Ovary (tissue), 9 donors: Measurements from ENCODE around the gene USP2. TPM values are rescaled to one million over a fixed set of nuclear protein-coding genes. Genes with fewer than 3 reads are reported as not detected.

ENCODE experiments used
- DNase-seq, 5 donors: peaks; one replicate each; pipeline ENCODE4 v3.0.0-alpha.2; 2019 to 2020
- H3K27ac ChIP-seq, 2 donors: fragments of 200-600 bp; one replicate each; pipeline versions ENCODE4 v1.5.1 to v1.8.0; 2019 to 2022
- H3K27me3 ChIP-seq: fragments of 200-600 bp; one replicate; pipeline ENCODE4 v1.8.0; 2022
- H3K36me3 ChIP-seq: fragments of 200-600 bp; sonication (generic); one replicate; pipeline ENCODE4 v1.5.1; 2019
- H3K4me1 ChIP-seq: one replicate; pipeline ENCODE4 v1.8.1; 2013; ENCODE audit warnings: mild to moderate bottlenecking, moderate library complexity; ENCODE audit not compliant: insufficient read depth
- H3K4me3 ChIP-seq: fragments of 200-600 bp; sonication (generic); one replicate; pipeline ENCODE4 v1.5.1; 2017
- H3K9me3 ChIP-seq, 2 donors: fragments of 200-600 bp in 1 of 2; sonication (generic) in 1 of 2; one replicate each; pipeline versions ENCODE4 v1.5.1 to v1.8.1; 2013 to 2019; ENCODE audit warnings: mild to moderate bottlenecking in 1 of 2, moderate library complexity in 1 of 2
- EP300 ChIP-seq: sonication (generic); formaldehyde crosslinking; IDR thresholded peaks from one replicate; pipeline ENCODE4 v1.6.1; 2017; ENCODE audit warnings: antibody characterized with exemption
- POLR2A ChIP-seq: fragments of 450-650 bp; IDR thresholded peaks from one replicate; pipeline ENCODE4 v1.6.1; 2017; ENCODE audit warnings: antibody characterized with exemption, mild to moderate bottlenecking, moderate library complexity
- WGBS, 3 donors: extraction: QIAGEN DNeasy Blood & Tissue Kit in 1 of 3; methylation state at CpG; one replicate each; pipeline versions ENCODE4 v1.1.5 to v1.1.7; 2013 to 2017; 5-methylcytosine and 5-hydroxymethylcytosine counted together
- intact Hi-C, 4 donors: fragments of 100-400 bp; cut with DNase I; formaldehyde crosslinking; loops; one replicate each; pipeline versions ENCODE4 v1.11.0 to v1.15.1; 2022 to 2023
- polyA plus RNA-seq, 2 donors: library from polyadenylated mRNA; stranded (reverse); fragments of 200-250 nt in 1 of 2; fragments of 350-450 nt in 1 of 2; fragmentation: Illumina TruSeq in 1 of 2; extraction: RNeasy Lipid Tissue Mini Kit (QIAGEN cat#74804) in 1 of 2; gene quantifications; one replicate each; pipeline ENCODE4 v1.2.3, GENCODE V29; 2013 to 2014
- total RNA-seq, 7 donors: library from RNA; depleted of rRNA in 2 of 7; stranded (reverse); fragments of >200 nt in 2 of 7; fragmentation: NEBNext Ultra II Directional in 3 of 7; extraction: Animal tissue kit (Norgen Biotek cat#: 25700) in 3 of 7; gene quantifications; one replicate each; pipeline versions ENCODE4 v1.1.0 to v1.2.4, GENCODE V29; 2016 to 2023
- TF ChIP-seq, protein P1 (sequence below), 3 donors: fragments of 450-650 bp in 2 of 3; fragments of 200-600 bp in 1 of 3; IDR thresholded peaks; one replicate each; pipeline versions ENCODE4 v1.5.1 to v1.8.0; 2016 to 2022; ENCODE audit warnings: antibody characterized with exemption in 3 of 3, mild to moderate bottlenecking in 1 of 3
- donor health status: DM: no; HTN: no; CAD: no; lungs with moderate emphysema.
- donor health status: DM: no; HTN: no; CAD: no.
- donor health status: Bipolar disorder and iron deficiency.
- donor health status: DM: yes; HTN: yes; CAD: no.
- donor health status: DM: no; HTN: no; CAD: no.
- donor health status: DM: yes; HTN: yes; CAD: no.

USP2 gene
- total and polyA plus RNA-seq, 9 donors: 1.0 to 16.9 (median 4.0) TPM

GRCh38 chr11:119320240-119320775 is 61.2 kb downstream of the USP2 start:
- Histone ChIP-seq H3K36me3 (no peaks in the 10 kb centered on the region), H3K27me3 (no peaks in the 10 kb centered on the region), H3K27ac (peak overlapping the region; percentile 68 to 71), H3K4me1 (peaks cover 17% of the 10 kb centered on the region), H3K9me3 (no peaks in the 10 kb centered on the region), H3K4me3 (peak overlapping the region; percentile 32)
- 32 to 46% (median 43%) methylated on average over 17 of the region's 17 CpGs for WGBS, 3 donors
- DNase-seq: peak in 4 of 5 donors; percentile 23 to 50 (median 42)
- no peak for TF ChIP-seq EP300
- TF ChIP-seq, protein P1, sequence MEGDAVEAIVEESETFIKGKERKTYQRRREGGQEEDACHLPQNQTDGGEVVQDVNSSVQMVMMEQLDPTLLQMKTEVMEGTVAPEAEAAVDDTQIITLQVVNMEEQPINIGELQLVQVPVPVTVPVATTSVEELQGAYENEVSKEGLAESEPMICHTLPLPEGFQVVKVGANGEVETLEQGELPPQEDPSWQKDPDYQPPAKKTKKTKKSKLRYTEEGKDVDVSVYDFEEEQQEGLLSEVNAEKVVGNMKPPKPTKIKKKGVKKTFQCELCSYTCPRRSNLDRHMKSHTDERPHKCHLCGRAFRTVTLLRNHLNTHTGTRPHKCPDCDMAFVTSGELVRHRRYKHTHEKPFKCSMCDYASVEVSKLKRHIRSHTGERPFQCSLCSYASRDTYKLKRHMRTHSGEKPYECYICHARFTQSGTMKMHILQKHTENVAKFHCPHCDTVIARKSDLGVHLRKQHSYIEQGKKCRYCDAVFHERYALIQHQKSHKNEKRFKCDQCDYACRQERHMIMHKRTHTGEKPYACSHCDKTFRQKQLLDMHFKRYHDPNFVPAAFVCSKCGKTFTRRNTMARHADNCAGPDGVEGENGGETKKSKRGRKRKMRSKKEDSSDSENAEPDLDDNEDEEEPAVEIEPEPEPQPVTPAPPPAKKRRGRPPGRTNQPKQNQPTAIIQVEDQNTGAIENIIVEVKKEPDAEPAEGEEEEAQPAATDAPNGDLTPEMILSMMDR (IDR thresholded peaks at IDR 0.05): no peak
- TF ChIP-seq POLR2A: no peak
- intact Hi-C loops: no loop called here

DNA sequence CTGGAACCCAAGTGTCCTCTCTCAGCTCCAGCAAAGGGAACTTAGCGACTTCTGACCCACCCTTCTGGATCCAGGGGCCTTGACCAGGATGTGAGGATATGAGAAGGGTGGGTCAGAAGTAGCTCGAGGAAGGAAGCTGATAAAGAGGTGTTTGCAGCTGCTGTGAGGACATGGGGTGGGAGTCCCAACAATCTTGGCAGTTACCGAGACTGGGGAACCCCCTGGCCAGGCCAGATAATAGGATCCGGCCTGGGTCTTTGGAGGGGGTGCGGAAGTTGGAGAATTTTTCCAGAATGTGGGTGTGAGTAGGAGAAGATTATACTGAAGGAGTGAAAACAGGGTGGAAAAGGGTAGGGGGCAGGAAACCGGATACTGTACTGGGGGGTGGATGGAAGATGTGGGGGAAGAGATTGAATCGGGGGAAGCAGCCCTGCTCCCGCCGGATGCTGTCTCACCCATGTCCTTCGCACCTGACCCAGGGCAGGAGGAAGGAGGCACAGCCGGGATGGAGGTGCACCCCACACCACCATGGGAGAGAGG is 61.7 kb downstream of the USP2 start:
- H3K4me3 ChIP-seq: no peak overlapping the region
- H3K9me3 ChIP-seq: no peaks in the 10 kb centered on the region
- intact Hi-C loops: loop anchor here (5.0 to 10.0 kb wide), 3 partner anchors 105 to 115 kb away; partner anchors contain the start of gene CBL (in 3 of the 4)
- 50 to 55% (median 51%) methylated on average over 11 of the region's 11 CpGs for WGBS, 3 donors
- H3K36me3 ChIP-seq: no peaks in the 10 kb centered on the region
- no peaks in the 10 kb centered on the region for H3K27me3 ChIP-seq
- H3K4me1 ChIP-seq: peaks cover 17% of the 10 kb centered on the region
- TF ChIP-seq, protein P1 (IDR thresholded peaks at IDR 0.05): no peak
- TF ChIP-seq EP300 (no peak), POLR2A (no peak)
- H3K27ac ChIP-seq: peak overlapping the region; percentile 50 to 71
- peak in 1 of 5 donors; percentile 10 for DNase-seq

- H3K36me3 ChIP-seq: no peaks in the 10 kb centered on the region
- WGBS, 3 donors: 79 to 88% (median 84%) methylated on average over 8 of the region's 8 CpGs
- intact Hi-C loops: loop anchor here (5.0 to 10.0 kb wide), 3 partner anchors 104 to 114 kb away; partner anchors contain the start of gene CBL (in 3 of the 4)
- TF ChIP-seq, protein P1 (IDR thresholded peaks at IDR 0.05): no peak
- TF ChIP-seq POLR2A: no peak
- TF ChIP-seq EP300: no peak
- peak in 2 of 5 donors; percentile 17 to 21 for DNase-seq
- peak overlapping the region; percentile 50 to 57 for H3K27ac ChIP-seq
- no peaks in the 10 kb centered on the region for H3K27me3 ChIP-seq
- no peak overlapping the region for H3K4me3 ChIP-seq
- peaks cover 17% of the 10 kb centered on the region for H3K4me1 ChIP-seq
- no peaks in the 10 kb centered on the region for H3K9me3 ChIP-seq
Measured at GRCh38 chr11:119319136-119319699, 62.3 kb downstream of the USP2 start.

DNA sequence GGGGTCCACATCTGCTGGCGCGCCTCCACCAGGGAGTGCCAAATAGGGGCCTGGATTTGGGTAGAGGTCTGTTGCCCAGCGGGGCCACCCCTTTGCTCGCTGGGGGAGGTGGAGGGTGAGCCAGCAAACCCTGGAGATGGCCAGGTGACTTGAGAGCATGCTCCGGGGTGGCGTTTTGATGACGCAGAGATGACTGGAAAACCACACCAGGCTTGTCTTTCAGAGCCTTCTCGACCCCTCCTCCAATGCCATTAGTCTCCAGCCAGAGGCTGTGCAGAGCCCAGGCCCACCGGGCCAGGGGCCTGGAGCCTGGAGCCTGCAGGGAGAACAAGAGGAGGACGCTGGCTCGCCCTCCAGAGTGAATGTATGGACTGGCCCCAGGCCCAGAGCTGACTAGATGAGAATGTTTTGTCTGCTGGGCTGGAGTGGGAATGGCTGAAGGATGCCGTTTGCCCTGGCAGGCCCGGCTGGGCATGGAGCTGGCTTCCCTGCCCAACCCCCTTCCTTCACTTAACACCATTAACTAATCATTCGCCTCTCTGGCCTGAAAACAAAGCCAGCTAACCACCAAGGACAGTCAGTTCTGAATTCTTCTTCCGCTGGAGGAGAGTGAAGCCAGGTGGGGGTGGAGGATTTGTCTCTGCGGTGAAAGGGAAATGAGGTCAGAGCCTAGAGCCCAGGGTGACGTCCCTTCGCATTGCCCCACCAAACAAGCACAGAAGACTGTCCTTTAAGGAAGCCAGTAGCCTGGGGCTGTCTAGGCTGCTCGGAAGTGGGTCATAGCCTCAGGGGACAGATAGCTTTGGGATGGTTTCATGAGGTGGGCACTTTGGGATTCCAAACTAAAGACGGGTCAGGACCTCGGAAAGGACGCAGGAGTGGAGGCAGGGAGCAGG is 63.0 kb downstream of the USP2 start:
- no peaks in the 10 kb centered on the region for H3K9me3 ChIP-seq
- peak overlapping the region; percentile 50 to 57 for H3K27ac ChIP-seq
- peaks cover 17% of the 10 kb centered on the region for H3K4me1 ChIP-seq
- H3K4me3 ChIP-seq: no peak overlapping the region
- H3K36me3 ChIP-seq: no peaks in the 10 kb centered on the region
- peak in 1 of 5 donors; percentile 40 for DNase-seq
- intact Hi-C loops: loop anchor here (5.0 to 10.0 kb wide), 3 partner anchors 104 to 114 kb away; partner anchors contain the start of gene CBL (in 3 of the 4)
- TF ChIP-seq POLR2A (no peak), EP300 (no peak)
- TF ChIP-seq, protein P1 (IDR thresholded peaks at IDR 0.05): no peak
- 54 to 59% (median 55%) methylated on average over 21 to 22 of the region's 22 CpGs for WGBS, 3 donors
- no peaks in the 10 kb centered on the region for H3K27me3 ChIP-seq
